ENCODE measurements around the gene SDK1. TPM values are rescaled to one million over a fixed set of nuclear protein-coding genes. Genes with fewer than 3 reads are reported as not detected.

The SDK1 gene
- total and polyA plus RNA-seq, 8 donors: 1.6 to 11.2 (median 6.6) TPM

DNA sequence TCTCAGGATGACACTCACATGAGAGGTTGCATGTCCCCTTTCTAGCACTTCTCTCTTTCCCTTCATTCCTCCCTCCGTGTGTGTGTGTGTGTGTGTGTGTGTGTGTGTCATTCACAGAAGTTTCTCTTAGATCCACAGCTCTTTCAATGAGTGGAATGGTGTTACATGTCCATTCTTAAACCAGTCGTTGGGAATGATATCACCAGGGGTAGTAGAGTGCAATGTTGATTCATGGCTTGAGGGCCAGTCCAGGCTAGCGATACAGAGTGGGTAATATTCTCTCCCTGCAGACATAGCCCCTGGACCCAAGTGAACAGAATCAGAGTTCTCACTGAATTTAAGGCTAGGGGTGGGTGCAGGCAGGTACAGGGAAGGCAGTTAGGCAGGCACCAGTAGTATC is 187.8 kb downstream of the SDK1 start:
- Histone ChIP-seq H3K36me3 (no peaks in the 10 kb centered on the region), H3K27me3 (no peaks in the 10 kb centered on the region), H3K9me3 (no peaks in the 10 kb centered on the region), H3K27ac (no peak overlapping the region), H3K4me3 (no peak overlapping the region), H3K4me1 (peaks cover 0 to 4% (median 0%) of the 10 kb centered on the region in 4 donors)
- TF ChIP-seq, protein P1, sequence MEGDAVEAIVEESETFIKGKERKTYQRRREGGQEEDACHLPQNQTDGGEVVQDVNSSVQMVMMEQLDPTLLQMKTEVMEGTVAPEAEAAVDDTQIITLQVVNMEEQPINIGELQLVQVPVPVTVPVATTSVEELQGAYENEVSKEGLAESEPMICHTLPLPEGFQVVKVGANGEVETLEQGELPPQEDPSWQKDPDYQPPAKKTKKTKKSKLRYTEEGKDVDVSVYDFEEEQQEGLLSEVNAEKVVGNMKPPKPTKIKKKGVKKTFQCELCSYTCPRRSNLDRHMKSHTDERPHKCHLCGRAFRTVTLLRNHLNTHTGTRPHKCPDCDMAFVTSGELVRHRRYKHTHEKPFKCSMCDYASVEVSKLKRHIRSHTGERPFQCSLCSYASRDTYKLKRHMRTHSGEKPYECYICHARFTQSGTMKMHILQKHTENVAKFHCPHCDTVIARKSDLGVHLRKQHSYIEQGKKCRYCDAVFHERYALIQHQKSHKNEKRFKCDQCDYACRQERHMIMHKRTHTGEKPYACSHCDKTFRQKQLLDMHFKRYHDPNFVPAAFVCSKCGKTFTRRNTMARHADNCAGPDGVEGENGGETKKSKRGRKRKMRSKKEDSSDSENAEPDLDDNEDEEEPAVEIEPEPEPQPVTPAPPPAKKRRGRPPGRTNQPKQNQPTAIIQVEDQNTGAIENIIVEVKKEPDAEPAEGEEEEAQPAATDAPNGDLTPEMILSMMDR (IDR thresholded peaks at IDR 0.05): no peak
- TF ChIP-seq POLR2AphosphoS5 (IDR thresholded peaks at IDR 0.05) (no peak), POLR2A (IDR thresholded peaks at IDR 0.05) (no peak), EP300 (IDR thresholded peaks at IDR 0.05) (no peak)
- 62 to 74% (median 74%) methylated on average over 3 of the region's 3 CpGs for WGBS, 5 donors
- DNase-seq: no peak
- intact Hi-C loops (cut with DNase I; ENCODE audit: low total_unique reads): no loop called here

DNA sequence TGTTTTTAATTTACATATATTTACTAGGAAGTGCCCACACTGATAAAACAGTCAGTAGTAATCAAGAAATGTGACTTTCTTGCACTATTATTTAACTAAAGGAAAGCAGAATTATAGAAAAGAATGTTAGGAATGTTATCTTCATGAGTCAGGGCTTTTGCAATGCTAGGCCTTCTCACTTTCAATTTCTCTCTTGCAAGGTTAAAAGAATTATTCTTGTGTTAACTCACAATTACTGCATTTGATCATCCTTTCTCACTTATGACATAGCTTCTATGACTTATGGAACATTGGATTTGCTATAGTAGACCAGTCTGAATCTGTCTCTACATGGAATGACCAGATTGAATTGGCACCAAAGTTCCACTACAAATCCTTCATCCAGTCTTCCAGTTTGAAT is 192.4 kb downstream of the SDK1 start:
- peaks cover 0 to 4% (median 0%) of the 10 kb centered on the region in 4 donors for H3K4me1 ChIP-seq
- no peaks in the 10 kb centered on the region for H3K9me3 ChIP-seq
- no peak overlapping the region for H3K27ac ChIP-seq
- TF ChIP-seq POLR2A (IDR thresholded peaks at IDR 0.05) (no peak), EP300 (IDR thresholded peaks at IDR 0.05) (no peak), POLR2AphosphoS5 (IDR thresholded peaks at IDR 0.05) (no peak)
- TF ChIP-seq, protein P1 (IDR thresholded peaks at IDR 0.05): no peak
- peak in 1 of 2 donors; percentile 16 for DNase-seq
- no peaks in the 10 kb centered on the region for H3K27me3 ChIP-seq
- intact Hi-C loops (cut with DNase I; ENCODE audit: low total_unique reads): no loop called here
- H3K4me3 ChIP-seq: no peak overlapping the region
- no peaks in the 10 kb centered on the region for H3K36me3 ChIP-seq

DNA sequence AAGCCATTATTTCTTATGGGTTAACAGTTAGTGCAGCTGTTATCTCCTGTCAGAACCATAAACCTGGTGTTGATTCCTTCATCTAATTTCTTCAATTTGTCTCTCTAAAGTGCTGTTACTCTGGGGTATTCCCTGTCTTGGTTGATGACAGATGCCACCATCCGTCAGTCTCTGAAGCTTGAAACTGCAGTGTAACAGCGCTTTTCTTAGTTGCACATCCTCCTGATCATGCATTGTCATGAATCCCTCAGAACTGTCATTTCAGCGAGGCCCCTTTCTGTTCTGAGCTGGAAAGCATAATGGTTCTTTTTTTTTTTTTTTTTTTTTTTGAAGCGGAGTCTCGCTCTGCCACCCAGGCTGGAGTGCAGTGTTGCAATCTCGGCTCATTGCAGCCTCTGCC is 193.9 kb downstream of the SDK1 start:
- Histone ChIP-seq H3K4me1 (peaks cover 0 to 4% (median 0%) of the 10 kb centered on the region in 4 donors), H3K27ac (no peak overlapping the region), H3K9me3 (peaks cover 0 to 7% (median 5%) of the 10 kb centered on the region in 4 donors), H3K36me3 (no peaks in the 10 kb centered on the region), H3K27me3 (no peaks in the 10 kb centered on the region), H3K4me3 (no peak overlapping the region)
- intact Hi-C loops (cut with DNase I; ENCODE audit: low total_unique reads): no loop called here
- 94 to 96% (median 96%) methylated on average over 6 of the region's 6 CpGs for WGBS, 5 donors
- DNase-seq: no peak
- TF ChIP-seq EP300 (IDR thresholded peaks at IDR 0.05): no peak

DNA sequence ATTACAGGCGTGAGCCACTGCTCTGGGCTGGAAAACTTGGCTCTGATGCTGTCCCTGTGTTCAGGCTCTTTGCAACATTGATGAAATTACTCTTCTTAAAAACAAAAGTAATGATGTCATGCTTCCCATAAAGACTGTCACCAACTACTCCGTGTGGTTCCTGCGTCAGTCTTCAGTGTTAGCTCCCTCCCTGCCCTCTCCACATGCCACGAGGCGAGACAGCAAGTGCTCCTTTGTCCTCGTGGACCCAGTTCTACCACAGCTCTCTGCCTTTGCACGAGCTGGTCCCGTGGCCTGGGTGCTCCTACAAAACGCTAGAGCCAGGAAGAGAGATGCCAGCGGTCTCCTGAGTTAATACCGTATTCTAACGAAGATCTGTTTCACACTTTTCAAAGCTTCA is 194.5 kb downstream of the SDK1 start:
- H3K4me3 ChIP-seq: no peak overlapping the region
- no peaks in the 10 kb centered on the region for H3K27me3 ChIP-seq
- peaks cover 0 to 4% (median 0%) of the 10 kb centered on the region in 4 donors for H3K4me1 ChIP-seq
- no peak overlapping the region for H3K27ac ChIP-seq
- no peaks in the 10 kb centered on the region for H3K36me3 ChIP-seq
- TF ChIP-seq EP300 (IDR thresholded peaks at IDR 0.05) (no peak), POLR2AphosphoS5 (IDR thresholded peaks at IDR 0.05) (no peak), POLR2A (IDR thresholded peaks at IDR 0.05) (no peak)
- TF ChIP-seq, protein P1 (IDR thresholded peaks at IDR 0.05): no peak
- peaks cover 0 to 13% (median 11%) of the 10 kb centered on the region in 4 donors for H3K9me3 ChIP-seq
- intact Hi-C loops (cut with DNase I; ENCODE audit: low total_unique reads): no loop called here
- DNase-seq: no peak
- 71 to 87% (median 84%) methylated on average over 11 to 12 of the region's 12 CpGs for WGBS, 5 donors

DNA sequence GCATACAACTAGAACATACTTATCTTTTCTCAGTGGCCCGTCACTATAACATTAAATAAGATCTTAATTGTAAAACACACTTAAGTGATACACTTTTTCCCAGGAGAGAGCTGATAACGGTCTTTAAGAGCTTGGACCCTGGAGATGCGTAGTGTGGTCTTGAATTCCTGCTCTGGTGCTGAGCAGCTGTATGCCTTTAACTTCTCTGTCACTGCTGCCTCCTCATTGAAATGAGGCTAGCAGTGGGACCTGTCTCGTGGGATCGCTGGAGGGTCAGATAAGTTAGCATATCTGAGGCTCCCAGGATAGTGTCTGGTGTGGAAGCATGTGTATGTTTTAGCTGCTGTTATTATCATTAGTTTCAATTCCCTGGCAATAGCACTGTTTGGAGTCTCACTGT is 194.9 kb downstream of the SDK1 start:
- no peak for DNase-seq
- no peaks in the 10 kb centered on the region for H3K36me3 ChIP-seq
- peaks cover 0 to 16% (median 11%) of the 10 kb centered on the region in 4 donors for H3K9me3 ChIP-seq
- no peaks in the 10 kb centered on the region for H3K27me3 ChIP-seq
- no peak overlapping the region for H3K4me3 ChIP-seq
- intact Hi-C loops (cut with DNase I; ENCODE audit: low total_unique reads): no loop called here
- no peak for TF ChIP-seq EP300 (IDR thresholded peaks at IDR 0.05)
- TF ChIP-seq, protein P1 (IDR thresholded peaks at IDR 0.05): no peak
- no peak for TF ChIP-seq POLR2AphosphoS5 (IDR thresholded peaks at IDR 0.05)
- no peak for TF ChIP-seq POLR2A (IDR thresholded peaks at IDR 0.05)
- WGBS, 5 donors: 71 to 78% (median 73%) methylated on average over 5 of the region's 5 CpGs
- no peak overlapping the region for H3K27ac ChIP-seq
- H3K4me1 ChIP-seq: peaks cover 0 to 4% (median 0%) of the 10 kb centered on the region in 4 donors
